CD4-positive, alpha-beta T cell treated with Interleukin-15 for 4 hours (primary cell): ENCODE data around the gene OPN3.

Experiments used
- DNase-seq: peaks from one replicate; pipeline ENCODE4 v3.0.0-alpha.2; 2020; ENCODE audit warnings: low spot score

Gene OPN3

GRCh38 chr1:241589521-241589920 is 50.6 kb downstream of the OPN3 start:
- DNase-seq: no peak

GRCh38 chr1:241586905-241587512 is 53.2 kb downstream of the OPN3 start:
- no peak for DNase-seq

DNA sequence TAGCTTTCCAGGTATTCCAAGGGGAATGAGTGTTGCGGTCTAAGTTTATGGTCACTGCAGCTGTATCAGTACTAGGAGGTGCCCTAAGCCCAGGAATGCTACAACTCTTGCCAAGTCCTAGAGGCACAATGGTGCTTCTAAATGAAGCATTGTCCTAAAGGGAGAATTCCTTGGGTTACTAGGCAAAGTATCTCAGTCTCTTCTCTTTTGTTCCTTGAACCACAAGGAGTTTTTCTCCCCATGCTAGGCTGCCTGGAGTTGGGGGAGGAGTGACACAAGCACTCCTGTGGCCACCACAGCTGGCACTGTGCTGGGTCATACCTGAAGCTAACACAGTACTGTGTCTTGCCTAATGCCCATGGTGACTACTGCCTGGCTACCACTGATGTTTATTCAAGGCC is 57.2 kb downstream of the OPN3 start:
- DNase-seq: no peak

- no peak for DNase-seq
Measured at GRCh38 chr1:241579434-241579833, 60.7 kb downstream of the OPN3 start.

GRCh38 chr1:241574154-241574553 is 66.0 kb downstream of the OPN3 start:
- DNase-seq: no peak

DNA sequence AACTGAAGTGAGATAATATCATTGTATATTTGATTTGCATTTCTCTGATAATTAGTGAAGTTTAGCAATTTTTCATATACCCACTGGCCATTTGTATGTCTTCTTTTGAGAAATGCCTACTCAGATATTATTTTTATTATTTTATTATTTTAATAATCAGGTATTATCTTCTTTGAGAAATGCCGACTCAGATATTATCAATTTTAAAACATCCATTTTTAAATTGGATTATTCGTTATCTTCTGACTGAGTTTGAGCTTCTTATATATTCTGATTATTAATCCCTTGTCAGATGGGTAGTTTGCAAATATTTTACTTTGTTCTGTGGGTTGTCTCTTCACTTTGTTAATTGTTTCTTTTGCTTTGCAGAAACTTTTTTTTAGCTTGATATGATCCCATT is 70.3 kb downstream of the OPN3 start:
- no peak for DNase-seq

DNA sequence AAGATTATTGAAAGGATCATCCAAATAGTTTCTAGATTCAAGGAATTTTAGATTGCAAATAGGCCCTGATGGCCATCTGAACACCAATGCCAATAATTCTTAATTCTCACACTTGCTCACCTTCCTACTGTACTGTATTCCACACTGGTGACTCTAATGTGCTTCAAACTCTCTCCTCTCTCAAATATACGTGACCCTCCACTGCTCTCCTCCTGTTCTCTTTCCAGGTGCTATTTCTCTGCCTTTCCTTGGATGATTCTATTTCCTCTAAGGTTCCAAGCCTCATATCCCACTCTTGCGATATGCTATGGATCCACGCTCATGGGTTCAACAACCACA is 79.4 kb downstream of the OPN3 start:
- DNase-seq: no peak

- DNase-seq: no peak
Measured at GRCh38 chr1:241560146-241560848, 79.9 kb downstream of the OPN3 start.

GRCh38 chr1:241557551-241558193 is 82.5 kb downstream of the OPN3 start:
- no peak for DNase-seq

- no peak for DNase-seq
Measured at GRCh38 chr1:241557031-241557430, 83.1 kb downstream of the OPN3 start.

GRCh38 chr1:241555526-241555925 is 84.6 kb downstream of the OPN3 start:
- no peak for DNase-seq

DNA sequence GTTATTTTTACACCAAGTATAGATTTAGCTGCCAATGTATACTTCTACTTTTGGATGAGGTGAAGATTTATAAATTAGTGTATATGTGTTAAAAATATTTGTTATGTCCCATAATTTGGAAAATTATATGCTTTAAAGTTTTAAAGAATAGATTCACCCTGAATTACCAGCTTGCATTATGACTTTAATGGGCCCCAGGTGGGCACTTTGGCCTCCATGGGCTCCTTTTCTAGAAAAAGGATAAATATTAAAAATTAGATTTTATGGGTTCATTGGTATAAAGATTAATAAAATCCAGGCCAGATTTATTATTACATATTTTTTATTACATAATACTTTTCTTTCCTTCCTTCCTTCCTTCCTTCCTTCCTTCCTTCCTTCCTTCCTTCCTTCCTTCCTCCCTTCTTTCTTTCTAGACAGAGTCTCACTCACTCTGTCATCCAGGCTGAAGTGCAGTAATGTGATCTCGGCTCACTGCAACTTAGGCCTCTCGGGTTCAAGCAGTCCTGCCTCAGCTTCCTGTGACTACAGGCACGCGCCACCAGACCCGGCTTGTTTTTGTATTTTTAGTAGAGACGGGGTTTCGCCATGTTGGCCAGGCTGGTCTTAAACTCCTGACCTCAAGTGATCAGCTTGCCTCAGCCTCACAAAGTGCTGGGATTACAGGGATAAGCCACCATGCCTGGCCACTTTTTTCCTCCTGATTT is 86.1 kb downstream of the OPN3 start:
- DNase-seq: no peak

DNA sequence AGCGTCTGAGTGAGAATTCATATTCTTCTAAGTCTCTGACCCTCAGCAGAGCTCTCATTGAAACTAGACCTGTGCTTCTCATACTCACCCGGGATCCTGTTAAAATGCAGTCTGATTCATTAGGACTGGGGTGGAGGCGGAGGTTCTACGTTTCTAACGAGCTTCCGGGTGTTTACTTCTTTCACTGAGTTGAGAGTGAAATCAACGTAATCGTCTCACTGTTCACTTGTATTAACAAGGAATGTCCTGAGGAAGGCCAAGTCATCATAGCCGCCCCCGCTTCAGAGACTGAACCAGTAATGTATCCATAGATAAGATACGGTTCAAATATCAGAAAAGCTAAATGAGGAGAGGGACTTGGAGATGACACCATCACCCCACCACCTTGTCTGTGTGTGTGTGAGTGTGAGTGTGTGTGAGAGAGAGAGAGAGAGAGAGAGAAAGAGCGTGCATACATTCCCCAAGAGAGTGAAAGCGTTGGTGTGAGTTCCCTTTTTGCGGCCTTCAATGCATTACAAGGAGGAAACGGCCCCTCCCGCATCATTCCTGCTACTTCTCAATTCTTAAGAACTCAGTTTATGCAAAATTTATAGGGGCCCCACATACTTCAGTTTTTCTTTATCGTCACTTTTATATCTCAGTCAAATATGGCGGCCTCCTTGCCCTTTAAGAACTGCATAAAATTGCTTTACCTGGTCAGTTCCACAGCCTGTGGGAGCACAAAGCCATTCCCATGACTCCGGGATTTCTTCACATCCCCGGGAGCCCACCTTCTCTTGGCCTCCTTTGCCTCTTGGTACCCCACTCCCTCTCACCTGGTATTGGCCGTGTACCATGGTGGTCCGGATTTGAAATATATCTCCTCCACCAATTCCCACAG is 88.2 kb downstream of the OPN3 start:
- DNase-seq: peak; percentile 46

GRCh38 chr1:241550318-241550717 is 89.9 kb downstream of the OPN3 start:
- no peak for DNase-seq

- no peak for DNase-seq
Measured at GRCh38 chr1:241548008-241548407, 92.2 kb downstream of the OPN3 start.
